UCSD-AML1 (cell line): Measurements from ENCODE around the gene TIGD1.

Source experiments
- DNase-seq: peaks from one replicate; lab custom pipeline; 2025; ENCODE audit not compliant: unreplicated experiment; lab: John Stamatoyannopoulos, UW

Gene TIGD1

DNA sequence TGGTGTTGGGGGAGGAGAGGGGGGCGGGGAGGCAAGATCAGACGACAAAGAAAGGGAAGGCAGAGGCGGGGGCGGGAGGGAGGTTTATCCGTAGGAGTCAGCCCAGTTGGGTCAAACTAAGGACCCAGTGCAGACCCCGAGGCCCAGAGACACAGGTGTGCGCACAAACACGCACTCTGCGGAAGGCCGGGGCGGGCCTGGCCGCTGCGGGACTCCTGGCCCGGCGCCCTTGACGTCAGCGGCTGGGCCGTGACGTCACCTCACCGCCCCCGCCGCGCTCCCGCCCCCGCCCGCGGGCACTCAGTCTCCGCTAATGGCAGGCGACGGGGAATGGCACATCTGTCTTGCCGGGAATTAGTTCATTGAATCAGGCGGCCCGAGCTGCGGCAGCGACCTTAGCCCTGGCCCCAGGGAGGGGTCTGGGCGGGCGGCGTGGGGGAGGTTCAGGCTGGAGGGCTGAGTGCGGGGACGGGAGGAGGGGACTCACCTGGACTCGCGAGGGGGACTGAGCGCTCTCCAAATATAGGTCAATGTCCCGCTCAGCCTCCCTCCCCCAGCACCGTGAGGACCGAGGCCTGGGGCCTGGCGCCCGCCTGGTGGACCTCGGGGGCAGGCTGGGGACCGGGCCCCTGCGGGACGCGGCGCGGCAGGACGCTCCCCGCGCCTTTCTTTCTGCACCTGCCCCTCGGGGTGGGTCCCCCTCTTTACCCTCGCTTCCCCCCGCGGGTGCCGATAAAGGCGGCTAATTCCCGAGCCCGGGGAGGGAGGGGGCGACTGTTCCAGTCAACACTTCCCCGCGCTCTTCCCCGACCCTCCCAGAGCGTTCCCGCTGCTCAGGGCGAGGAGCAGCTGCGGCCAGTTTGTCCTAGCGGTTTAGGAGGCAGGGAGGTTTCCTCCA is 47.2 kb downstream of the TIGD1 start:
- DNase-seq: no peak

DNA sequence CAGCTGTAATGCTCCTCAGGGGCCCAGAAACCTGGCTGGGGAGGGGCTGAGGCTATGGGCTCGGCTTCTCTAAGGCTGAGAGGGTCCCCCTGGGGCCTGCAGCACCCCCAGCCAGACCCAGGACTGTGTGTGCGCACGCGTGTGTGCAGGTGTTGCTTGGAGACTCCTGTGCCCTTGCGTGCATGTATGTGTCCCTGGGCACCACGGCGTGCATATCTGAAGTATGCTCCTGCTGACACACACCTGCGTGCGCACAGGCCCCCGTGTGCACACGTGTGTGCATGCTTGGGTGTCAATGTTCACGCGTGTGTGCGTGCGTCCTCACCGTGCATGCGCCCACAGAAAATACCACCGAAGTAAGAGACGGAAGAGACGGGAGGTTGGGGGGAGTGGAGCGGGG is 47.8 kb downstream of the TIGD1 start:
- no peak for DNase-seq

DNA sequence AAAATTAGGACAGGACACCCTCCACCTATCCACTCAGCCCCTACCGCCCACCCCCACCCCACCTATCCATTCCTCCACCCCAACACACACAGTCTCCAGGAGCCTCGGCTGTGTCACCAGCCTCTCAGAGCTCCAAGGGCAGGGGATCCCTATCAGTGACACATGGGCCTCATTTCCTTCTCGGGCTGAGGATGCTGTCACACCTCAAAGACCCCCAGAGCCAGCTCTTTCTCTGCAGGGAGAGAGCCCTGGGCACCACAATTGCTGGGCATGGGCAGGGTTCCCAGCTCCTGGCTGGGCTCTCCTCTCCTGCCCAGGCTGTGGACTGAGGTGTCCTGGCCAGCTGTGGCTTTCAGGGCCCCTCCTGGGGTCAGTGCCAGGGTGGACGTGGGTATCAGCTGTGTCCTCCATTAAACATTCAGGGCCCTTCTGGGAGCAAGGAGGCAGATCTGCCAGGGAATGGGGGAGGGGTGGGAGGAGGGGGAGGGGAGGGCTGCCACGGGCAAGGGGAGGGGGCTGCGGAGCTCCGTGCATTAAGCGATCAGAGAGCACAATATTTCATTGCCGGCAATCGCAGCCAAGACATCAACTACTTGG is 48.5 kb downstream of the TIGD1 start:
- no peak for DNase-seq

DNA sequence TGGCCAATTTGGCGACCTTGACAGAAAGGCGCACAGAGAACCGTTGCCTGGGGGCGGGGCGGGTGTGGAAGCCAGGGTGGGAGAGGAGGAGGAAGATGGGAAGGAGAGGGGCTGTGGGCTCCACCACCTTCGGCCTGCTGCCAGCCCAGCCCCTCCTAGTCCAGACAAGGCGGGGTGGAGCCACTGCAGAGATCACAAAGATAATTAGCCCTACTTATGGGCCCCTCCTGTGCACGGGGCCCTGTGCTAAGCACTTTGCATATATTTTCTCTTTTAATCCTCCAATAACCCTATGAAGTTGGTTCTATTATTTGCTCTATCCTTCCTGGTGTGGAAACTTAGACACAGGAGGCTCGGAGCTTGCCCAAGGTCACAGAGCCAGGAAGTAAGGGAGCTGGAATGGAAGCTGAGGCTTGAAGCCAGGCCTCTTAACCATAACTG is 49.0 kb downstream of the TIGD1 start:
- no peak for DNase-seq

DNA sequence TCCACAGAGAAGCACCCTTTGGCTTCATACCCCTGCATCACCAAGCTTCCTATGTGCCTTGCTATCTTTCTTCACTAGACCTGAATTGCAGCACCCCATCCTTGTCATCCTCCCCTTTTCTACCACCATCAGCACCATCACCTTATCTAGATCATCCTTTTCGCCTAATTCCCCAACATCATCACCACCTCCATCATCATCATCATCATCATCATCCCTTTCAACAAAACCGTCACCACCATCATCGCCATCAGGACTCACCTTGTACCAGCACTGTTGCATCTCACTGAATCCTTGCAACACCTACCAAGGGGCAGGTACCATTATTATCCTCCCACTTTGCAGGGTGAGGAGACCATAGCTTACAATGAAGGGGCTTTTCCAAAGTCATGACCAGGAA is 51.9 kb downstream of the TIGD1 start:
- DNase-seq: no peak
